C4-2B (cell line): Measurements from ENCODE around the gene SHFL.

Source experiments
- CTCF ChIP-seq: fragments of 450-650 bp; conservative IDR thresholded peaks from 2 replicates; pipeline ENCODE4 v1.5.1; 2017; ENCODE audit warnings: mild to moderate bottlenecking
- ZFX ChIP-seq: fragments of 450-650 bp; IDR thresholded peaks from 2 replicates; pipeline ENCODE4 v1.6.1; 2017

DNA sequence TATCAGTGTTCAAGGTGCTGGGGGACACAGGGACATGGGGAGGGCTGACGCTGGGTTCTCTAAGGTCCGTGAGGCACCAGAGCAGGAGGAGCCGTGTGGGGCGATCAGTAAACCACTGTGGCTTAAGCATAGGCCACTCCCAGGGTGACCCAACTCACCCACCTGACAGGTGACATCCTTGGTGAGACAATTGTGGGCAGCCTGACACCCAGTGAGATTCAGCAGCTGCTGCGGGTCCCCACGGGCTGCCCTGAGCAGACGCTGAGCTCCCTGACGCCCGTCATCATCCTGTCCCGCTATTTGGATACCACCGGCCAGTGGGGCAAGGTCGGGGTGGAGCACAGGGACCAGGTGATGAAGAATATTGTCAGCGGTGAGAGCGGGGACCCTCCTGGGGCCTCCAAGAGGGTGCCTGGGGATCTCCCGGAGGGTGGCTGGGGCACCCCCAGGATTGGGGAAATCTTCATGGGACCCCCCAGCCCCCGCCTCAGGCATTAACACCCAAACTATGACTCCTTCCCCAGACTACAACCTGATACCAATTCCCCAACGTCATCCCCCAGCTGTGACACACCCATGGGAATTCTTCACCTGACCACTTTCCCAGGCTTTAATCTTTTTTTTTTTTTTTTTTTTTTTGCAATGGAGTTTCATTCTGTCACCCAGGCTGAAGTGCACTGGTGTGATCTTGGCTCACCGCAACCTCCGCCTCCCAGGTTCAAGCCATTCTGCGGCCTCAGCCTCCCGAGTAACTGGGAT is 33.3 kb upstream of the SHFL start:
- no peak for TF ChIP-seq CTCF
- no peak for TF ChIP-seq ZFX
